Measurements from ENCODE around the gene CCDC157.
A peak's percentile ranks its signal among the peaks of the same experiment; 100 is the strongest.

The CCDC157 gene

DNA sequence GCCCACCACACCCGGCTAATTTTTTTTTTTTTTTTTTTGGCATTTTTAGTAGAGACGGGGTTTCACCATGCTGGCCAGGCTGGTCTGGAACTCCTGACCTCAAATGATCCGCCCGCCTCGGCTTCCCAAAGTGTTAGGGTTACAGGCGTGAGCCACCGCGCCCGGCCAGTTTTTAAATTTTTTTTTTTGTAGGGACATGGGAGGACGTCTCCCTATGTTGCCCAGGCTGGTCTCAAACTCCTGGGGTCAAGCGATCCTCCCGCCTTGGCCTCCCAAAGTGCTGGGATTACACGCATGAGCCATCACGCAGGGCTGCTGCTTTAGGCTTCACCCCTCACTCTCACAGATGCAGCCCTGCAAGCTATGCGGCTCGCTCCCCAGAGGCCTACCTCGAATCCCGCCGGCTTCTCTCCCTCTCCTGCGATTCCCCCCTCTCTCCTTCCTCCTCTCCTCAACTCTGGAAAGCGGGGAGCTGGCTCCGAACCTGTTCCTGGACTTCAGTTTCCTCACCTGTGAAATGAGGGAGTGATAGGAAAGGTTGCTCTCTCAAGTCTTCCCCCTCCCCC lies 926 bp downstream of the CCDC157 start:
- DNase-seq (ENCODE audit: low read depth), result no peak

GRCh38 chr22:30358541-30358940 lies 1.7 kb downstream of the CCDC157 start:
- DNase-seq (ENCODE audit: low read depth), result no peak

DNA sequence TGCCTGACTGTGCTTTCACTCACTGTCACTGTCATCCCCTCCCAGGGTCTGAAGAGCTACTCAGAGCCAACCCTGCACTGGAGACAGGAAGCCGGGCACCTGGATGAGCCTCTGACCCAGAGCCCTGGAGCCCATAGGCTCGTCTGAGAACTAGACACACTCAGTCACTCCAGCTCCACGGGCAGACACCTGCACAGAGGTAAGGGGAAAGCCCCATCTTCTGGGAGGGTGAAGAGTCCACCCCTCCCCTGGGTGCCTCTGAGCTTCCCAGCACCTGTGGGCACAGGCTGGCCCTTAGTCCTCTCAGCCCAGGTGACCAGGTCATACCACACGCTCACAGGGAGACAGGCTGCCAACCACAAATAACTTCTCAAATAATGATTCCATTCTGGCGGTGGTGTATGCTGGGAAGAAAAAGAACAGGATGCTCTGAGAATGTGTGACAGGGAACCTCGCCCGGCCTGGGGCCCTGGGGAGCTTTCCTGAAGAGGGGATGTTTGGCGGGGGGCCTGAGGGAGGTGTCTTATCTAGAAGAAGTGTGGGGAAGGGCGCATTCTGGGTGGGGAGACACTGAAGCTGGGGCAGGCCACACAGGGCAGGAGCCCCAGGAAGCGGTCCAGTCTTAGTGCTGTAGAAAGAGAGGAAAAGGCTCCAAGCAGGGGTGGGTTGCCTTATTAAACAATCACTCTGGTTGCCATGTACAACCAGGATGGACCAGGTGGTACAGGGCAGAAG lies 5.3 kb downstream of the CCDC157 start:
- no peak for DNase-seq (ENCODE audit: low read depth)

DNA sequence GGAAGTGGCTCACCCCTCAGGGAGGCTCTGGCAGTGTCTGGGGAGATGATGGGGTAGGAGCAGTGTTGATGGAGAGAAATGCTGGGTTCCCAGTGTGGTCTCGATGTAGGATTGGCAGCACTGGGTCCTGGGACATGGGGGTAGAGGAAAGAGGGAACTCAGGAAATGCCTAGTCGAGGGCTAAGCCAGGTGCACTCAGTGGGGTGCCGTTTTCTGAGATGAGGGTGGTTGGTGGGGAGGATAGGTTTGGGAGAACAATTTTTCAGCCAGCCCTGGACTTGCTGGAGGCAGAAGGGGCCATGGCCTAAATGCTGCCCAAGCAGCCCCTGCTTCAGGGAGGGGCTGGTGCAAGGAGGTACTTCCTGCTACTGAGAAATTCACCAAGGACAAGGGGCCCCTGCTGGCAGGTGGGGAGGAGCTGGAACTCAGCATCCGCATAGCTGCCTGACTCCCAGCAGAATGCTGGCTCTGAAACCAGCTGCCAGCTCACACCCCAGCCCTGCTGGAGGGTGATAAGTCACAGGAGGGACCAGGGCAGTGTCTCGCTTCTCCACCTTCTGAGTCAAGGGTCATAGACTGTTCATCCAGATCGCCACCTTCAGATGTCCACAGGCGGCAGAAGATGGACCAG lies 6.0 kb downstream of the CCDC157 start:
- DNase-seq (ENCODE audit: low read depth), result no peak

DNA sequence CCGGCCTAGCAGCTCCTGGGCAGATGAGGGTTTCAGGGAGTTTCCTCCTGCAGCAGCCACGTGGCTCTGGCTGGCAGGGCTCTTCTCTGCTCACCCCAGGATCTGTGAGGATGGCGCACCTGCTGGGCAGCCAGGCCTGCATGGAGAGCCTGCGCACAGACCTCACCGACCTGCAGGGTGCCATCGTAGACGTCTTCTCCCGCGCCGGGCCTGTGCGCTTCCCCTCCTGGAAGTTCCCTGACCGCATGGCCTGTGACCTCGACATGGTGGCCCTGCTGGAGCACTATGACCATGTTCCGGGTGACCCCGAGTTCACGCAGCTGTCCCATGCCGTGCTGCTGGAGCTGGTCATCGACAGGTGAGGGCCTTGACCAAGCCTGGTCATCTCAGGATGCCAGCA lies 9.1 kb downstream of the CCDC157 start:
- DNase-seq (ENCODE audit: low read depth), result no peak

- DNase-seq (ENCODE audit: low read depth), result no peak
Measured at GRCh38 chr22:30368420-30368819, 11.6 kb downstream of the CCDC157 start.

DNA sequence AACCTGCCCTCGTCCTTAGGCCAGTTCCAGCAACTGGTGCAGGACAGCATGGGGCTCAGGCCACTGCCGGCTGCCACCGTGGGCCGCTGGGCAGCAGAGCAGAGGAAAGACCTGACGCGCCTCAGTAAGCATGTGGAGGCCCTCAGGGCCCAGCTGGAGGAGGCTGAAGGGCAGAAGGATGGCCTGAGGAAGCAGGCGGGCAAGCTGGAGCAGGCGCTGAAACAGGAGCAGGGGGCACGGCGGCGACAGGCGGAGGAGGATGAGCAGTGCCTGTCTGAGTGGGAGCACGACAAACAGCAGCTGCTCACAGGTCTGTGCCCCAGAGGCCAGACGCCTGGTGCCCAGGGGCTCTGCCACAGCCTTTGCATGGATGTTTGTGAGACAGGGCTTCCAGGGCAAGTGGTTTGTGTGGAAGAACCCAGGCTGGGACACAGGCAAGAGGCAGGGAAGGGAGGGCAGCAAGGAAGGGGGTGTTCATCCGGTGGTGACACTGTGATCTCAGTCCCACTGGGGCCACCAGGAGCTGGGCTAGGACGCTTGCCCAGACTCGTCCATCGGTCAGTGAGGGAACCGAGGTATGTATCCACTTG lies 13.9 kb downstream of the CCDC157 start:
- no peak for DNase-seq (ENCODE audit: low read depth)

- no peak for DNase-seq (ENCODE audit: low read depth)
Measured at GRCh38 chr22:30371321-30371720, 14.5 kb downstream of the CCDC157 start.

DNA sequence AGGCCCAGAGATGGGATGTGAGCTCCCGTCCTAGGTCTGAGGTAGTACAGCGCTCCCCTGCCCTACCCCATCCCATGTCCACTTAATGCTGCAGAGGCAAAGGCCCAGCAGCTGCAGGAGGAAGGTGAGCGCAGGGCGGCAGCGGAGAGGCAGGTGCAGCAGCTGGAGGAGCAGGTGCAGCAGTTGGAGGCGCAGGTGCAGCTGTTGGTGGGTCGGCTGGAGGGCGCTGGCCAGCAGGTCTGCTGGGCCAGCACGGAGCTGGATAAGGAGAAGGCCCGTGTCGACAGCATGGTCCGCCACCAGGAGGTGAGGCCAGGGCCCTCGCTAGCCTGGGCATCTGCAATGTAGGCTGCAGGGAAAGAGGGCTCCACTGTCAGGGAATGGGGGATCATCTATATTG lies 15.2 kb downstream of the CCDC157 start:
- DNase-seq (ENCODE audit: low read depth), result no peak

DNA sequence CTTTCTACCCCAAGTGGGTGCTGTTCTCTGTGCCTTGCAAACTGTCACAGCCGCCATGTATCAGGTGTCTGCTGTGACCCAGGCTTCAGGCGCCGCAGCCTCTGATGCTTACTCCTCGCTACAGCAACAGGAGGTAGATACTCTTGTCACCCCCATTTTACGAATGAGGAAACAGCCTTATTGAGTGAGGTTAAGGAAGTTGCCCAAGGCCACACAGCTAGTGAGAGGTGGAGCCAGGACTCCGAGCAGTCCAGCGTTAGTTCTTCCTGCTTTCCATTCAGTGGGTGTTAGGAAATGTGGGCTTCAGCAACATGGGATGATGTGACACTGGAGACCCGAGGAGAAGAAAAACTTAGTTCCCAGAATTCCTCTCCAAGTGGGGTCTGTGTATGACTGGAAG lies 16.1 kb downstream of the CCDC157 start:
- DNase-seq (ENCODE audit: low read depth), result no peak

- DNase-seq (ENCODE audit: low read depth), result no peak
Measured at GRCh38 chr22:30373331-30374325, 16.8 kb downstream of the CCDC157 start.

DNA sequence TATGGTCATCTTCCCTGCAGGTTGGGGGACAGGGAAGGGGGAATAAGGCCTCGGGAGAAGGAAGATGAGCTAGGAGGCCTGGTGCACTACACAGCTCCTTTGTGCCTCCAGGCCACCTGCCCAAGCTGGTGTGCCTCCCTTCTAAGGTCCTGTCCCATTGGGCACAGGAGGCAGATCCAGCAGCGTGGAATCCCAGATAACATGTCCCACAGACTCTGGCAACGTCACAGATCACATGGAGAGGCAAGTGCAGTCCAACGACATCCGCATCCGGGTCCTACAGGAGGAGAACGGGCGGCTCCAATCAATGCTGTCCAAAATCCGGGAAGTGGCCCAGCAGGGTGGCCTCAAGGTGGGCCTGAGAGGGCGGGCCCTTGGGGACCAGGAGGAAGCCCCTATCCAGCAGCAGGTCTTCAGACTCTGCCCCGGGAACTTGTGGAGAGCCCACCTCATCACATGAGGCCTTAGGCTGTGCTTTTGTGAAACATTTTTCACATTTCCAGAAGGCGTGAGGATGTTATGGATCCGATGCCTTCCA lies 18.6 kb downstream of the CCDC157 start:
- no peak for DNase-seq (ENCODE audit: low read depth)

- no peak for DNase-seq (ENCODE audit: low read depth)
Measured at GRCh38 chr22:30380011-30380410, 23.2 kb downstream of the CCDC157 start.

GRCh38 chr22:30381264-30381663 lies 24.5 kb downstream of the CCDC157 start:
- DNase-seq (ENCODE audit: low read depth), result no peak

DNA sequence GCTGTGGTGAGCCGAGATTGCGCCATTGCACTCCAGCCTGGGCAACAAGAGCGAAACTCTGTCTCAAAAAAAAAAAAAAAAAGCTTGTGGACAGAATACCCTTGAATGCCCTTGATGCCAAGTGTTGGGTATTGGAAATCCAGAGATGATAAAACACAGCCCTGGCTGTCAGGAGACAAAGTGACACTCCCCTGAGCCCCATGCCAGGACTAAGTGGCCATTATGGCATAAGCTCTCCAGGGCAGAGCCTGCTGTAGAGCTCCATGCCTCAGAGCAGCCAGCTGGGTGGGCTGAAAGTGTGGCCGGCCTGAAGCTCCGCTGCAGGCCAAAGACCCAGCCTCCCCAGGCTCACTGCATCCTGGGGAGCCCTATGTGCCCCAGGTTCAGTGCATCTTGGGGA lies 25.5 kb downstream of the CCDC157 start:
- DNase-seq (ENCODE audit: low read depth), result no peak

DNA sequence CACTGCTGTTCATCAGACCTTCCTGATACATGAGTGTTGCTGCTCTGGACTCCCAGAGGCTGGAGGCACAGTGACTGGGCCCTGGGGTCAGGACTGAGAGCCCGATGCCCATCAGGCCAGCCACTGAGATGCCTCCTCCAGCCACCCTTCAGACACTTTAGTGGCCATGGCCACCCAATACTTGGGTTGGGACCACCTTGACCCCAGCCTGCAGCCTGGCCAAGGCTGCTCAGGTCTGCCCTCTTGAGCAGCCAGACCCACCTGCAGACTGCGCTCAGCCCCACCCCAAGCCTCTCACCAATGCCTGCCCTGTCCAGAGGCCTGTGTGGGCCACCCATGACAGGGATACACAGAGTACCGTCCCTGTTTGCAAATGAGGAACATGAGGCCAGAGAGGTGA lies 26.3 kb downstream of the CCDC157 start:
- no peak for DNase-seq (ENCODE audit: low read depth)

DNA sequence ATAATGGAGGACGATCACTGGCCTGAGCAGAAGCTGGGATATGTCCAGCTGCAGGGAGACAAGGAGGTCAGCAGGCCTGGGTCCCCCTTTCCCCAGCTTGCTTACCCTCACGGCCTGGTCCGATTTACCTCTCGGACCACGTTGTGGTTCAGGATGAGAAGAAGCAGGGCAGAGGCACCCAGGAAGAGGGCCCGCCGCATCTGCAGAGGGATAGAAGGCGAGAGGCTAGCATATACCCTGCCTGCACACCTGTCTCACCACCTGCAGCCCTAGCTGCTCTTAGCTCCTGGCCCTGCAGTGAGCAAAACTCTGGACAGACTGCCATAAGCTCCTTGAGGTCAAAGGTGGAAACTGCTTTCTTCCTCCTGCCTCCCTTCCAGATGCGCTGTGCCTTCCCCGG lies 29.1 kb downstream of the CCDC157 start:
- DNase-seq (ENCODE audit: low read depth), result no peak

- DNase-seq (ENCODE audit: low read depth), result no peak
Measured at GRCh38 chr22:30386608-30386959, 29.8 kb downstream of the CCDC157 start.

DNA sequence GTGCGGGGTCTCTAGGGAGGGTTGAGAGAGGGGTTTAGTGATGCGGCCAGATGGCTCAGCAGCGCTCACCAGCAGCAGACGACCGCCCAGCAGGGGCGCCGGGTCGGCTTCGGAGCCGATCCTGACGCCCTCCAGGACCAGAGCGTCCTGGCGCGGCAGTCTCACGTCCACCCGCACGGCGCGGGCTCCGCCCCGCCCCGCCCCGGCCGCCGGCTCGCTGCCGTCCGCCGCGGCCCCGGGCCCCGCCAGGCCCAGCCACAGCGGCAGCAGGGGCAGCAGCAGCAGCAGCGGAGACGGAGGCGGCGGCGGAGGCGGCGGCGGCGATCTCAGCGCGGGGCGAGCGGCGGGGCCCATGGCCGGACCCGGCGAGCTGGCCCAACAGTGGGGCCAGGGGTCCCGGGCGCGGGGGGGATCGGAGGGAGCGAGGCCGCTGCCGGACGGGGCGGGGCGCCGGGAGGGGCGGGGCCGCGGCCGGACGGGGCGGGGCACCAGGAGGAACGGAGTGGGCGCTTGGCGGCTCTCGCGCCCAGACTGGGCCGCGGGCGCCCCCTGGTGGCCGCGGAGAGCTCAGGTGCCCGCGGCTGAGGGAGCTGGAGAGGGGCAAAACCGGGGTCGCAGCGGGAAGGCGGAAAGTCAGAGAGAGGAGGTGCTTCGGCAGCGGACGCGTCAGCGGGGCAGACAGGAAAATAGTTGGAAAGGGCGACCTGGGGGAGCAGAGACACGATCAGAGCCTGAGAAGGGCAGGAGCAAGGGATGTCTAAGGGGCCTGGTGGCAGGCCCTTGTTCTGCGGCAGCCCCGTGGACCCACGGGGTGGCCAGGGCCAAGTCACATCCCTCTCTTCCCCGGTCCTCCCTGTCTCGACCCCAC lies 30.4 kb downstream of the CCDC157 start, which contains the start of gene RNF215:
Gene RNF215 (minus strand): TSS at position 452 of the 868 bp plus-strand sequence. CDS start 98 bp downstream, at position 354.
- peak; percentile 41 for DNase-seq (ENCODE audit: low read depth)

- peak; percentile 45 for DNase-seq (ENCODE audit: low read depth)
Measured at GRCh38 chr22:30390974-30391691, 34.3 kb downstream of the CCDC157 start.
